ENCODE results near the gene RPUSD1.

Gene RPUSD1

GRCh38 chr16:797686-798085 lies 9.5 kb upstream of the RPUSD1 start:
- no peak for DNase-seq

GRCh38 chr16:797120-797420 lies 8.9 kb upstream of the RPUSD1 start:
- no peak for DNase-seq

GRCh38 chr16:796296-797119 lies 8.3 kb upstream of the RPUSD1 start:
- no peak for DNase-seq

GRCh38 chr16:795580-796229 lies 7.5 kb upstream of the RPUSD1 start:
- no peak for DNase-seq

- no peak for DNase-seq
These were observed 6.8 kb upstream of the RPUSD1 start for GRCh38 chr16:794853-795466.

- DNase-seq: no peak
These were observed 6.1 kb upstream of the RPUSD1 start for GRCh38 chr16:794091-794822.

GRCh38 chr16:793414-793813 lies 5.2 kb upstream of the RPUSD1 start:
- no peak for DNase-seq

GRCh38 chr16:792221-792995 lies 4.2 kb upstream of the RPUSD1 start:
- no peak for DNase-seq

- no peak for DNase-seq
These were observed 3.0 kb upstream of the RPUSD1 start for GRCh38 chr16:791131-791530.

- no peak for DNase-seq
These were observed 1.9 kb upstream of the RPUSD1 start for GRCh38 chr16:790086-790485.

GRCh38 chr16:789191-789850 lies 1.1 kb upstream of the RPUSD1 start:
- DNase-seq: no peak

- DNase-seq: peak; percentile 93
These were observed 382 bp upstream of the RPUSD1 start, which contains the start of gene CHTF18 for GRCh38 chr16:788399-789126. Gene CHTF18 (plus strand): TSS chr16:788620. CDS start chr16:788685, 65 bp downstream.

- DNase-seq: no peak
These were observed 737 bp downstream of the RPUSD1 start for GRCh38 chr16:787321-787966.

GRCh38 chr16:785563-786535 lies 2.3 kb downstream of the RPUSD1 start:
- peak; percentile 41 for DNase-seq

GRCh38 chr16:784431-784830 lies 3.8 kb downstream of the RPUSD1 start:
- no peak for DNase-seq

- no peak for DNase-seq
These were observed 4.6 kb downstream of the RPUSD1 start for GRCh38 chr16:783404-784161.

GRCh38 chr16:782766-783403 lies 5.3 kb downstream of the RPUSD1 start:
- no peak for DNase-seq

- DNase-seq: no peak
These were observed 5.9 kb downstream of the RPUSD1 start for GRCh38 chr16:782258-782657.

Measured in fibroblast of skin of right biceps (primary cell).